Progenitor cell of endocrine pancreas (in vitro differentiated cells): Measurements from ENCODE around the gene ROR2. TPM values are rescaled to one million over a fixed set of nuclear protein-coding genes. Genes with fewer than 3 reads are reported as not detected.
"Not testable (repeated sequence)": the region's sequence is repeated elsewhere in the genome, so short reads cannot be mapped to it uniquely, and the experiment has no call there.

ENCODE experiments used
- DNase-seq: peaks from one replicate; pipeline ENCODE4 v3.0.0; 2021; ENCODE audit warnings: low spot score; ENCODE audit not compliant: unreplicated experiment
- H3K27ac Mint-ChIP-seq: 2 replicates; pipeline ENCODE4 v1.8.0; 2021; ENCODE audit warnings: mild to moderate bottlenecking, moderate library complexity, mixed read lengths
- H3K27me3 Mint-ChIP-seq: 2 replicates; pipeline ENCODE4 v1.8.0; 2021; ENCODE audit warnings: mixed read lengths
- H3K36me3 Mint-ChIP-seq: 2 replicates; pipeline ENCODE4 v1.8.0; 2022; ENCODE audit warnings: mixed read lengths; ENCODE audit not compliant: insufficient read depth
- H3K4me1 Mint-ChIP-seq: 2 replicates; pipeline ENCODE4 v1.8.0; 2021; ENCODE audit warnings: low read depth, mixed read lengths
- H3K4me3 Mint-ChIP-seq: 2 replicates; pipeline ENCODE4 v1.8.0; 2021; ENCODE audit warnings: low read depth, mild to moderate bottlenecking, moderate library complexity, mixed read lengths
- H3K9me3 Mint-ChIP-seq: 2 replicates; pipeline ENCODE4 v1.8.0; 2021; ENCODE audit warnings: low read depth, mixed read lengths
- CTCF ChIP-seq: fragments of 200-600 bp; sonication (generic); IDR thresholded peaks from one replicate; pipeline ENCODE4 v1.5.0; 2021; ENCODE audit warnings: antibody characterized with exemption, mild to moderate bottlenecking; ENCODE audit not compliant: unreplicated experiment
- total RNA-seq: library from RNA; stranded (reverse); gene quantifications from 2 replicates; pipeline ENCODE4 v1.2.1, GENCODE V29; 2021

ROR2 gene
- total RNA-seq, 1 donor from 2014 or later: 23.6 TPM

DNA sequence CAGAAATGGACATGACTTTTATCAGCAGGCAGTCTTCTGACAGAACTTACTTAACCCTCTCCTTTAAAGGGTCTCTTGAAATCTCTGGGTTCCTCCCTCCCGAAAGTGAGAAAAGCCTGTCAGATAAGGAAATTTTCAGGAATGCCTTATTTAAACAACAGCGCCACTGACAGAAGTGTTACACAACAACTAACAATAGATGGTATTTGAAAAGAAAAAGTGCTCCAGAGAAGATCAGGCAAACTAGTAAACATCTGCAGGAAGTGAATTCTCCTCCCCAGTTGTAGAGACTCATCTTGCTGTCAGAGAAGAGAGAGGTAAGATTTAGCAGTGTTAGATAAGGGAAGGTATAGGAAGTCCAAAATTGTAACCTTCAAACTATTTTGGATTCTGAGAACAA lies 419.2 kb downstream of the ROR2 start:
- Mint-ChIP-seq H3K4me3 (no peak overlapping the region), H3K27me3 (no peaks in the 10 kb centered on the region), H3K4me1 (peaks cover 9% of the 10 kb centered on the region), H3K9me3 (peaks cover 12% of the 10 kb centered on the region), H3K36me3 (no peaks in the 10 kb centered on the region), H3K27ac (no peak overlapping the region)
- DNase-seq: no peak
- TF ChIP-seq CTCF: no peak

DNA sequence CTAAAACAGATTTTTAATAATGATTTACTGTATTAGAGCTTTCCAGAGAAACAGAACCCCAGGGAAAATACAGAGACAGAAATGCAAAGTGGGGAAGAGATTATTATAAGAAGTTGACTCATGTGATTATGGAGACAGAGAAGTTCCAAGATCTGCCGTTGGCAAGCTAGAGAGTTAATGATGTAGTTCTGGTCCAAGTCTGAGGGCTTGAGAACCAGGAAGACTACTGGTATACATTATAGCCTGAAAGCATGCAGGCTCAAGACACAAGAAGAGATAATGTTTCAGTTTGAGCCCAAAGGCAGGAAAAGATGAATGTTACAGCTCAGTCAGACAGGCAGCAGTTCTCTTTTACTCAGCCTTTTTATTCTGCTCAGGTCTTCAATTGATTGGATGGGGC lies 427.5 kb downstream of the ROR2 start:
- no peak for TF ChIP-seq CTCF
- no peak overlapping the region for H3K4me3 Mint-ChIP-seq
- peaks cover 4% of the 10 kb centered on the region for H3K4me1 Mint-ChIP-seq
- no peak overlapping the region for H3K27ac Mint-ChIP-seq
- H3K27me3 Mint-ChIP-seq: no peaks in the 10 kb centered on the region
- peaks cover 38% of the 10 kb centered on the region for H3K9me3 Mint-ChIP-seq
- H3K36me3 Mint-ChIP-seq: peaks cover 3% of the 10 kb centered on the region
- DNase-seq: no peak

DNA sequence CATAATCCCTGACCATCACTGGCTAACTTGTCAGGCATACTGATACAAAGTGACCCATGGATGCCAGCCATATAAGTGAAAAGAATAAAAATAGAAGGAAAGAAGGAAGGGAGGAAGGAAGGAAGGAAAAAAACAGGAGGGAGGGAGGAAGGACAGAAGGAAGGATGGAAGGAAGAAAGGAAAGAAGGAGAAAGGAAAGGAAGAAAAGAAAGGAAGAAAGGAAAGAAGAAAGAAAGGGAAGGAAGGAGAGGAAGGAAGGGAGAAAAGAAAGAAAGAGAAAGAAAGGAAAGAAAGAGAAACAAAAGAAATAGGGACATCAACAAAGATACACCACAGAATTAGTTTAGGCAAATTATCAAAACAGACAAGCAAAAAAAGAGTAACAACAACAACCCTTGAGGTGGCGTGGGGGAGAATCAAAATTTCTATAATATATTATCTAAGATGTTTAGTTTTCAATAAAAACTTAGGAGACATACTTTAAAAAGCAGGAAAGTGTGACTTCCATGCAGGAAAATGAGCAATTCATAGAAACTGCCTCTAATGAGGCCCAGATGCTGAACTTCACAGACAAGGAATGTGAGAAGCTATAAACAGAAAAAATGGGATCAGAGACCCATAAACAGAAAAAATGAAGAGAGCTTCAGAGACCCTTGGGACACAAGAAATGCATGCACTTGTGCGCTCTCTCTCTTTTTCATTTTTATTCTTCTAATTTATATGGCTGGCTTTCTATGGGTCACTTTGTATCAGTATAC lies 430.3 kb downstream of the ROR2 start:
- H3K36me3 Mint-ChIP-seq: peaks cover under 1% of the 10 kb centered on the region
- H3K4me1 Mint-ChIP-seq: peaks cover 8% of the 10 kb centered on the region
- TF ChIP-seq CTCF: no peak
- DNase-seq: no peak
- H3K27me3 Mint-ChIP-seq: no peaks in the 10 kb centered on the region
- peaks cover 23% of the 10 kb centered on the region for H3K9me3 Mint-ChIP-seq
- no peak overlapping the region for H3K4me3 Mint-ChIP-seq
- no peak overlapping the region for H3K27ac Mint-ChIP-seq

- Mint-ChIP-seq H3K9me3 (peaks cover 14% of the 10 kb centered on the region), H3K4me1 (peaks cover 8% of the 10 kb centered on the region), H3K4me3 (no peak overlapping the region), H3K27me3 (no peaks in the 10 kb centered on the region), H3K36me3 (no peaks in the 10 kb centered on the region), H3K27ac (no peak overlapping the region)
- no peak for TF ChIP-seq CTCF
- DNase-seq: no peak
Observed at GRCh38 chr9:91518462-91518861, 431.6 kb downstream of the ROR2 start.

DNA sequence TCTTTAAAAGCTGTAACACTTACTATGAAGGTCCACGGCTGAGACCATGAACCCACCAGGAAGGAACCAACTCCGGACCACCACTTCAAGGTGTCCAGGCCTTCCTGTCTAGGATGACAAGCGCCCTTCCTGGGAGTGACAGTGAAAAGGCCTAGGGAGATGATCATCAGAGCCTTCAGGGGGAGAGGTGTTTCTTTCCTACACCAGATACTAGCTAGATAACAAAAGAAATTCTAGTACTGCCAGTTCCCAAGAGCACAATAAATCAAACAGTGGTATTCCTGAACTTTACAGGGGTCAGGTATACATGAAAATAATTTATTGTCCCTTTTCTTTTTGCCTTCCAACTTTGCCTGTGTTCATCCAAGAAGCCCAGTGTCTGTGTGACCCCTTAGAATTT lies 432.2 kb downstream of the ROR2 start:
- TF ChIP-seq CTCF: no peak
- no peak overlapping the region for H3K4me3 Mint-ChIP-seq
- peaks cover 8% of the 10 kb centered on the region for H3K4me1 Mint-ChIP-seq
- H3K27me3 Mint-ChIP-seq: no peaks in the 10 kb centered on the region
- no peaks in the 10 kb centered on the region for H3K36me3 Mint-ChIP-seq
- H3K27ac Mint-ChIP-seq: no peak overlapping the region
- no peak for DNase-seq
- peaks cover 11% of the 10 kb centered on the region for H3K9me3 Mint-ChIP-seq

- not testable (repeated sequence) for H3K36me3 Mint-ChIP-seq, H3K4me1 Mint-ChIP-seq, DNase-seq, H3K27me3 Mint-ChIP-seq, H3K27ac Mint-ChIP-seq, H3K4me3 Mint-ChIP-seq
- peaks cover 13% of the 10 kb centered on the region for H3K9me3 Mint-ChIP-seq
Observed at GRCh38 chr9:91517332-91517731, 432.7 kb downstream of the ROR2 start.
